Muscle of arm (tissue), 12 donors: ENCODE data around the gene TFPI. TPM values are rescaled to one million over a fixed set of nuclear protein-coding genes. Genes with fewer than 3 reads are reported as not detected.
"Not testable (repeated sequence)": the region's sequence is repeated elsewhere in the genome, so short reads cannot be mapped to it uniquely, and the experiment has no call there.

Experiments
- DNase-seq: peaks from one replicate; pipeline ENCODE4 v3.0.0-alpha.2; 2013
- polyA plus RNA-seq, 12 donors: library from polyadenylated mRNA; unstranded; fragments of 120-200 nt; gene quantifications; one replicate each; pipeline ENCODE4 v1.2.1, GENCODE V29; 2013; ENCODE audit not compliant: insufficient read length in 12 of 12

The TFPI gene
- polyA plus RNA-seq, 12 donors: 35.9 to 112 (median 54.0) TPM; not detected in 1

DNA sequence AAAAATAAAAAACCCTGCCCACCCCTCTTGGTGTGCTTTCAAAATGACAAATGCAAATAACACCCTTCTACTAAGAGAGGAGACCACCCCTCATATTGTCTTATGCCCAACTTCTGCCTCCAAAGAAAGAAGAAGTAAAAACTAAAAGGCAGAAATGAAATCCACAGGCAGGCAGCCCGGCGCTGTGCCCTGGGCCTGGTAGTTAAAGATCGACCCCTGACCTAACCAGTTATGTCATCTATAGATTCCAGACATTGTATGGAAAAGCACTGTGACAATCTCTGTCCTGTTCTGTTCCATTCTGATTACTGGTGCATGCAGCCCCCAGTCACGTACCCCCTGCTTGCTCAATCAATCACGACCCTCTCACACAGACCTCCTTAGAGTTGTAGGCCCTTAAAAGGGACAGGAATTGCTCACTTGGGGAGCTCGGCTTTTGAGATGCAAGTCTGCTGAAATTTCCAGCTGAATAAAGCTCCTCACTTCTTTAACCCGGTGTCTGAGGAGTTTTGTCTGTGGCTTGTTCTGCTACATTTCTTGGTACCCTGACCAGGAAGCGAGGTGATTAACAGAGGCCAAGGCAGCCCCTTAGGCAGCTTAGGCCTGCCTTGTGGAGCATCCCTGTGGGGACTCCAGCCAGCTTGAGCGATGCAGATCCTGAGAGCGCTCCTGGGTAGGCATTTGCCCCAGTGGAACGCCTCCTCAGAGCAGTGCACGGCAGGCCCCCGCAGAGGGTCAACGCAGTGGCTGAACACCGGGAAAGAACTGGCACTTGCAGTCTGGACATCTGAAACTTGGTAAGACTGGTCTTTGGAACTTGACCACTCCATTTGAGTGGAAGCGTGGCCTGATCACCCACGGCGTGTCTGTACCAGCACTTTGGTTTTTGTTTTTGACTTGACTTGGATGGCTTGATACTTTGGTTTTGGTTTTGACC, 43.5 kb downstream of the TFPI start:
- not testable (repeated sequence) for DNase-seq

DNA sequence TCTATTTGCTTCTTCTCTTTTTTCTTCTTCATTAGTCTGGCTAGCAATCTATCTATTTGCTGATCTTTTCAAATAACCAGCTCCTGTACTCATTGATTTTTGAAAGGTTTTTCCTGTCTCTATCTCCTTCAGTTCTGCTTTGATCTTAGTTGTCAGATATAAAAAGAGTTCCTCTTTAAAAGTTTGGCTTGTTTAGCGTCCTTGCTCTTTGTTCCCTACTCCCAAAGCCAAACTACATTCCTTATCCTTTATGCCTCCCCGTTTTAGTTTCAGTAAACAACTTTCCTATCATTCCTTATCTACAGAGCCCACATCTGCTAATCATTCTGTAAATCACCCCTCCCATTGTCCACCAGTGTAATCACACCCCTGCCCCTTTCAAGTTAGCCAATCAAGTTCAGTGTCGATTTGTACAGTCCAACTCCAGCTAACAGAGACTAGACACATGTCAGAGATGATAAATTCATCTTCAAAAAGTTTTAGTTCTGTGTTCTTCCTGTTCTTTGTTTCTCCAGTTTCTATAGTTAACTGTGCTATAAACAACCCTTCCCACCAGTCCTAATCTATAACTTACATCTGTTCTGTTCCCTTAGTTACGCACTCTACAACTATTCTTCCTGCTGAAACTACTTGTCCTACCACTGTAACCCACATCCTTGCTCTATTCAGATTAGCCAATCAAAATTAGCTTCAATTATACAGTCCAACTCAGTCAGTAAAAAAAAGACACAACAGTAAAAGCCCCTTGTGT, 44.4 kb downstream of the TFPI start:
- DNase-seq: no peak

DNA sequence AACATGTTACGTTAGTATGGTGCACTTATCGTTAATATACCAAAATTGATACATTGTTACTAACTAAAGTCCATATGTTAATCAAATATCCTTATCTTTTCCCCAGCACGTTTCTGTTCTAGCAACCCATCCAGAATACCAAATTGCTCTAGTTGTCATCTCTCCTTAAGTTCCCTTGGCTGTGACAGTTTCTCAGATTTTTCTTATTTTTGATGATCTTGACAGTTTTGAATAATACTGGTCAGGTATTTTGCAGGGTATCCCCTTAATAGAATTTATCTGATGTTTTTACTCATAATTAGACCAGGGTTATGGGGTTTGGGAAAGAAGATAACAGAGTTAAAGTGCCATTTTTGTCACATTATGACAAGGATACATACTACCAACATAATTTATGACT, 47.8 kb downstream of the TFPI start:
- no peak for DNase-seq

DNA sequence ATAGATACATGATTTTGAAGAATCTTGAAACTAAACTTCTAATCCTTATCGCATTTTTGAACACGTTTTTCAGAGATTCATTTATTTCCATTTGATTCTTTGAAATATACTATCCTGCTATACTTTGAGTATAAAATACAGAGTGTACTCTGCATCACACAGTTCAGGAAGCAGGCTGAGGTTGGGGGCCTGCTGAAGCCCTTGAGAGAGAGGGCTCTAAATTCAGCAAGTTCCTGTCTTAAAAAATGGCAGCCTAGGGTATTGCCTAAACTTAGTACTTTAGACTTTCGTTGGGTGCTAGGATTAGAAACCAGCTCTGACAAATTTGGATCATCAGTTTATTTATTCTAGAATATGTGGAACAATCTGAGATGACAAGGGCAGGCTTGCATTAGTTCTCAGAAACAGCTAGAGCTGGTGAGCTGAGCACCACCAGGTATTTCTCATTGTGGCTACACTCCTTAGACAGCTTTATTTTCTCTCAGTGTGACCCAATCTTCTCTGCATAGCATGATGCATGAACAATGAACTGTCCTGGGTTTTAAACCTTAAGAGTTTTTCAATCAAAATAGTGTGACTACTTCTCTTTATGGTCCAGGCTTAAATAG, 49.1 kb downstream of the TFPI start:
- no peak for DNase-seq

DNA sequence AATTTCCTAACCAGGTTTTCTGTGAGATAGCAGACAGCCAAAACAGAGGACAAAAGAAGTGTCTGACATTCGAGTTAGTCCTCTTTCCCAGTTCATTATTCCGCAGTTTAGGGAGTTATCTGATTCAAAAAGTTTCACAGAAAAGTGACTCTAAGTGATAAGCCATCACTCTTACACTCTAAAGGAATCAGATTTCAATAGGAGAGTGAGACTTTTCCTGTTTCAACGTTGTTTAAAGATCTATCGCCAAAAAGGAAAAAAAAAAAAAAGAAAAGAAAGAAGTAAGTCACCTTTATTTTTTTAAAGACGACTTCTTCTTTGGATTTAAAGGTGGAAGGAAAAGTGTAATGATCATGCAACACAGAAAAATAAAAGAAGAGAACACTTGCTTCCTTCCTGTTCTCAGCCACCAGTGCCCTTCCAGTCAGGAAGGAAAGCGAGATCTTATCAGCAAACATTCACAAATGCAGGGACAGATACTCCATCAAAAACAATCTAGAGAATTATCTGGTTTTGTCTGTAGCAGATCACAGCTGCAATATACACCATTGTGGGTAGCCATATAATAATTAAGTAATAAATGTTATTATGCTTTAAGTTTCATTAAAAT, 49.8 kb downstream of the TFPI start:
- no peak for DNase-seq

DNA sequence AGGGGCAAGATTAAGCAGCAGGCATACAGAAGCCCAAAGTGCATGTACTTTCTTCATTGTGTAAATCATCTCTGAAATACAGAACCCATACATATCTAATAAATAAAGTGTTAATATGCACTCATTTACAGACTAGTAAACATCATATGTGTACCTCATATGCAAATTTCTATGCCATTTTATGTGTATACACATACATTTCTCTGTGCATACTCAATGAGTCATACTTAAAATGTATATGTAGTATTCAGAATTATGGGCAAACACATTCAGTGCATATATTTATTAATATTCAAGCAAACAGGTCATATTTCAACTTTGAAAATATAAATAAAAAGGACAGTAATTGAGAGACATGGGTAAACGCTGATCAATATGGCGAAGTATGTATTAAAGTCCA, 50.5 kb downstream of the TFPI start:
- no peak for DNase-seq

DNA sequence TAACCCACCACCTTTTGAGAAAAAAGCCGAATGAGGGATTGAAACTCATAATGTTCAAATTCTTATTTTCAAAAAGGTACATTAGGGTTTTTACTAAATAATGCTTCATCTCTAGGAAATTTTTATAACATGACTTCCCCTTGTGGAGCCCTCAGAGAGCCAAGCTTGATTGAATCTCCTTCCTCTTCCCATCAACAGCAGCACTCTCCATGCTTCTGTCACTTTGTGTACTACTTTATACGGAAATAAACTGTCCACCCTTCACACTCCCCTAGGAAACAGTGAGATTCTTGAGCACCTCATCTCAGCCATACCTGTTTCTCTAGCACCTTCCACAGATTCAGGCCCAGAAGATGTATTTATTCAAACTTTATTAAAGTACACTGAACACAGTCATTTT, 51.8 kb downstream of the TFPI start:
- DNase-seq: no peak

DNA sequence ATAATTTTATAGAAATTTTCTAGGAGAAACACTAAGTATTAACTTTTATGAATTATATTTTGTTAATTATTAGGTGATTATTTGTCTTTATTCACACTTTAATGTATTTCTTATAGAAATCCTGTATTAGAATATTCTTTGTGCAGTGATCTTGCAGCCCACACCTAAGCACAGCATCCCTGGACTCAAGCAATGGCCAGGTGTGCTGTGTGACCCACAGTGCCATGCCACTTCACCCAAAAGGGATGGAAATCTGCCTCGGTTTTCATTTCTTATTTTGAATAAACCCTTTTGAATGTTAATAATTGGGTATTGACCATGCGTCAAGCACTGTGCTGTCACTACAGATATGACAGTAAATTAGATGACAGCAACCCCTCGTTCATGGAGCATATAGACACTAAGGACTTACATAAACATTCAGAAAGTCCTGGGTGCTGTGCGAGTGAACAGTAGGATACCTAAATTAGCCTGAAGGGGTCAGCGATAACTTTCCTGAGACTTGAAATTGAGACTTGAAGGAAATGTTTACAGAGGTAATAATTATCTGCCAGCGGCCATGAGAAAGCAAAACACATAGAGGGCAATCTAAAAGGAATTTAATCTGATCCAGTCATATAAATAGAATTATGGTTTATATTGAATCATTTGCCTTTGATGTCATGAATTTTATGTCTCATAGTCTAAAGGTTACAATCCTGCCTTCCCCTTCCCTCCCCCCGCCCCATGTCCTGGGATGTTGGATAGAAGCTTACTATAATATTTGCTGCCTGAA, 53.5 kb downstream of the TFPI start:
- no peak for DNase-seq

DNA sequence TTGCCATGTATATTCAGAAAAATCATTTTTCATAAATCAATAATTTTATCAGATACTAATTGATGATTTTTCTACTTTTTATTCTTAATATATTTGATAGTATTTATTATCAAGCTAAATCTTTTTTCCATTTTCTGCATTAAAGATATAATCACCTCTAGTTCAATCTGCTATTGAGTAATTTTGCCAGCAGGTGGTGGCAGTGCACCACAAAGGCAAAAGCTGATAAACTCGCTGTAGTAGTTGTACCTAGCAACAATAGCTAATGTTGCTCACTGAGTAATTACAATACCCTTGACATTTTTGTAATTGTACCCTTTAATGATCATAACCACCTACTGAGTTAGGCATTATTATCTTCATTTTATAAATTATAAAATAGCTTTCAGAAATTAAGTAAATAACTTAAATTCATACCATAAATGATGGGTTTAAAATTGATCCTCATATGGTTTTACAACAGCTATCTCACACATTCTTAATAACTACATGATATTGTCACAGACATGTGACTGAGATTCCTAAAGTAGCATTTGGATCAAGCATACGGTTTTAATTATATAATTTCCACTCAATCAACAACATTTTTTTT, 54.2 kb downstream of the TFPI start:
- DNase-seq: peak; percentile 66

DNA sequence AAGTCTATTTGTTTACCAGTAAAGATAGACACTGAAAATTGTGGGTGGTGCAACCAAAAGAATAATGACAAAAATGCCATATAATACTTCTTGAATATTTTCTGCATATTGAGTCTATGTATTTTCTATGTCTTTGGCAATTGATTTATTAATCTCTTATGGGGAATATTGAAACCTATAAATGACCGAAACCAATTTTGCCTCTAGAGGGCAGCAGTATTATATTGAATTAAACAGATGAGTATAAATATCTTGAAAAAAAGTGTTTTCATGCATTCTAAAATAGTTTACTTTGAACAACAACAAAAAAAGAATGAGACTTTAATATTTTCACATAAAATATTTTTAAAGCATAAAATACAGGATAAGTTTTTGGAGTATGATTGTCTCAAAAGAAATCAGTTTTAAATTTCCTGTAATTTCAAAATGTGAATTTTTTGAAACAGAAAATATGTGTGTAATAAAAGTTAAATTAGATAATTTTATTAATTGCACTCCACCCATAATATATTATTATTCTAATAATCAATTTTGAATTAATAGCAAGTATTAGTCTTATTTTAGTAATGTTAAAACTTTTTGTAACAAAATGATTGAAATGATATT, 56.3 kb downstream of the TFPI start:
- DNase-seq: no peak

DNA sequence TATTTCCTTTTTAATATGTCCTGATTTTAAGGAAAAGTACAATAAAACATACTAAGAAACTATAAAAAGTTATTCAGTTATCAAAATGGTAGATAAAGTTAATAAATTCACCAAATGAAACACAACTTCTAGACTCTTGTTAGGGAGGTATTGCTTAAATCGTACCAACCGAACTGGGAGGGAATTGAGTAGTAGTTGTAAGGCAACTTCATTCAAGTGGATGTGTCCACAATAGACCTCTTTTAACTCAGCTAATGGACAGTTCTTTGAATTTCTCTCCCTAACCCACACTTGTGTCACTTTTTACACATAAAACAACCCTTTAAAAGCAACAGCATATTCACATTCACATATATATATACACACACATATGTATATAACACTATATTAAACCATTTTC, 57.1 kb downstream of the TFPI start:
- DNase-seq: no peak

DNA sequence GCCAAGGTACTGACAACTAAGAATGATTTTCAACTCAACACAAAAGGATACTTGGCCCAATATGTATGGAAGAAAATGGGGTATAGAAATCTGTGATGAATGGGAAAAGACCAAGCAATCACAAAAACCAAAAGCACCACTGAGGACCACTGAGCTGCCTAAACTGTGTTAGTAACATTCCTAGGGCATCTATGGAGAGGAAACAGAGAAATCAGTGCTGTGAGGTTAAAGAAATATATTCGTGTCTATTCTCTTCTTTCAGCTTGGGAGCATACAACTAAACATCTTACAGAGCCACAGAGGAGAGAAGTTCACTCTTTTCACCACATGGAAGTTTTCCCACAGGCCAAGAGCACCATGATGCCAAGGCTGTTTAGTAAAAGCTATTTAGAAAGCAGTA, 58.9 kb downstream of the TFPI start:
- DNase-seq: no peak

DNA sequence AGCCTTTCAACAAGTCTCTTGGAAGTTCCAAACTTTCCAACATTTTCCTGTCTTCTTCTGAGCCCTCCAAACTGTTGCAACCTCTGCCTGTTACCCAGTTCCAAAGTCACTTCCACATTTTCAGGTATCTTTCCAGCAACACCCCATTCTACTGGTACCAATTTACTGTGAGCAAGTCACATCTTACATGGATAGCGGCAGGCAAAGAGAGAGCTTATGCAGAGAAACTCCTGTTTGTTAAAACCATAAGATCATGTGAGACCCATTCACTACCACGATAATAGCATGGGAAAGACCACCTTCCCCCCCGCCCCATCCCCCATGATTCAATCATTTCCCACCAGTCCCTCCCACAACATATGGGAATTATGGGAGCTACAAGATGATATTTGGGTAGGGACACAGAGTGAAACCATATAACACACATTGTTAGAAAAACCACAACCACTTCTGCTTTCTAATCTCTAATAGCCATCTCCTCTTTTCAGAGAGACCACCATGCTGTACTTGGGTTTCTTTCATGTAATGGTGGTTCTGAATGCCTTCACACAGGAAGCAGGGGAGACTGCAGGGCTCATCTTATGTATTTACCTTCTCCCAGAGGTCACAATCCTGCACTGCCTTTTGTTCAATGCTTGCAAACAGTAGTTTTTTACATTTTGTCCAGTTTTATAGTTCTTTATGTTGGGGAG, 60.2 kb downstream of the TFPI start:
- no peak for DNase-seq

DNA sequence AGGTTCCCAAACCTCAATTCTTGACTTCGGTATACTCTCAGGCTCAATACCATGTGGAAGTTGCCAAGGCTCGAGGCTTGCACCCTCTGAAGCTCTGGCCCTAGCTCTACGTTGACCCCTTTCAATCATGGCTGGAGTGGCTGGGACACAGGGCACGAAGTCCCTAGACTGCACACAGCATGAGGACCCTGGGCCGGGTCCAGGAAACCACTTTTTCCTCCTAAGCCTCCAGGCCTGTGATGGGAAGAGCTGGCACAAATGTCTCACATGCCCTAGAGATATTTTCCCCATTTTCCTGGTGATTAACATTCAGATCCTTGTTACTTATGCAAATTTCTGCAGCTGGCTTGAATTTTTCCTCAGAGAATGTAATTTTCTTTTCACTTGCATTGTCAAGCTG, 61.1 kb downstream of the TFPI start:
- no peak for DNase-seq

DNA sequence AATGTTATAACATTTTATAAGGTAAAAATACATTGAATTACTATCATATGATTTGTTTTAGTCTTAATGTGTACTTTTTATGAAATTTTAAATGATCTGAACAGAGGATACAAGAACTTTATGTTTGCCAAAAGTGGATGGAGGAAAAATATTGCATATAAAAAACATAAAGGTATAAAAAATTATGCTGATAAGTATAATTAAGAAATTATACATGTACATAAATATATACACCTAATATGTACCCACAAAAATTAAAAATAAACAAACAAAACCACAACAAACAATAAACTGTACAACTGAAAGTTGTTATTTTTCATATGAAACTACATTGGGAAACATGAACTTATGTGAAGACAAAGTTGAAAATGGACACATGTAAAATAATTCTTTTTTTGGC, 68.0 kb downstream of the TFPI start:
- no peak for DNase-seq

DNA sequence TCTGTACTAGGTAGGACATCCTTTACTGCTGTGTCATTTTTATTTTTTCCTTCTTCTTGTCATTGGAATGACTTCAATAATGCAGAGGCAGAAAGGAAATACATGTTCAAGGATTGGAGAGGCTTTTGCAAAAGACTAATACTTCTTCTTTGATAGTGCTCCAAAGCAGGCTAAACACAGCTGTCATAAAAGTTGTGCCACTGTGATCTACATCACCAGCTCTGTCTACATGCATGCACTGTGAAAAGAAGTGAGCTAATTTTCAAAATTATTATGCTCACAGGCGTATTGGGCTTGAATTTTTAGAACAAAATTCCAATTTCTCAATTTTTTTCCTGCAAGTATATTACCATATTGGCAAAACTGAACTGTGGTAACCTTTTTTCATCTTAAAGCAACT, 68.7 kb downstream of the TFPI start:
- DNase-seq: no peak

DNA sequence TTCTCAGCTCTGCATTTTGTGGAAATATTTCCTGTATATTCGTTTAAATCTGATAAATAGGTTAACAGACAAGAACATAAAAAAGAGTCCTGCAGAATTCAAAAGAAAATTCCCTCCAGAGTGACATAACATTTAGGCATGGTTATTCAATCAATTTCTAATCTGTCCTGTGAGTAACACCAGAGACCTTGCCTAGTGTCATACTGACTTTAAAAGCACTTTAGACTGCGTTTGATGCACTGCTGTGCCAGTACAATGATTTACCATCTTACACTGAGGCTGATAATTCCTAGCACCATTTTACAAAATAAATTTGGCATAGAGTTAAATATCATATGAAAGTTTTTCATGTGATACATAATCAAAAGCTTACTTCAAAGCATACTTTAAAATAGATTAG, 70.7 kb downstream of the TFPI start:
- no peak for DNase-seq

DNA sequence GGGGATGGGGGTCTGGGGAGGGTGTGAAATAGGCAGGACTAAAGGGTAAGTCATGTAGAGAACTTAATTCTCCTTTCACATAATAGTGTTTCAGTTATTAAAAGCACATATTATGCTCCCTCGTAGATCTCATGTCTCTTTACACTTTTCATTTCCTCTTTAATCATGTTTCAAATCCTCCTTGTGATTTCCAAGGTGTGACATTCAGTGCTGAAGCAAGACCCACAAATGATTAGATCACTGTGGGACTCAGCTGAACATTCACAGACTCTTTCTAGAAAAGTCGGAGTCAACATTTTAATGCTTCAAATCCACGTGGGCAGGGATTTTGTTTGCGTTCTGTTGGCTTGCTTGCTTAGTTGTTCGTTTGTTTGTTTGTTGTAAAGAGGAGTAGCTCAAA, 71.4 kb downstream of the TFPI start:
- DNase-seq: no peak

DNA sequence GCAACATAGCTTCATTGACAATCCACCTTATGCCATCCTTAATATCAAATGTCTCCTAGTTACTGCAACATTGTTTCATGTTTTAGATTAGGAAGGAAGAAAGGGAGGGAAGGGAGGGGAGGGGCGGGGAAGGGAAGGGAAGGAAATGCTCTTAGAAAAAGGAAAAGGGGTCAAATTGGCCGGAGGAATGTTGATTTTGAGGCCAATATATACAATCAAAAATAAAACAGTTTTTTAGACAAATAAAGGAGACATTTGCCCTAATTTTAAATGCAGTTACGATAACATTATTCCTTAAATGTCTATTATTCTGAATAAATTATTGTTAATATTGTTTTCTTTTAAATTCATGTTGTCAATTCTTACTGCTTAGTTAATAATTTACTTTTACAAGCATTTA, 72.7 kb downstream of the TFPI start:
- no peak for DNase-seq

DNA sequence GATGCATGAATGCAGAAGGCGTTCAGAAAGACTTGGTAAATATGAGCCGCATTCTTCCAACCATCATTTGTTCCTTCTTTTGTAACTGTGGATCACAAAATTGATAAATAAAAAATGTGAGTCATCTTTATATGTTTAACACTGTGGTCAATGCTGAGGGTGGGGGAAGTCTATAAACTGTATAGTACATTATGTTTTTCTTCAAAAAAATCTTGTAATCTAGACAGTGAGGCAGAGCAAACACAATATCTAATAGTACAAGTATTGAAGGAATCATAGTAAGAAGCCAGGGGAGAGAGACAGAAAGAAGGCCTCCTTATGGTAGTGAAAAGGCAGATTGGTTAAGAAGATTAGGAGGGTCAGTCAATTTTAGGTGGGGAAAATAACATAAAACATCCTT, 75.5 kb downstream of the TFPI start:
- no peak for DNase-seq
